HG02642 (cell line): Measurements from ENCODE around the gene TLE6.
"Not testable (repeated sequence)": the region's sequence is repeated elsewhere in the genome, so short reads cannot be mapped to it uniquely, and the experiment has no call there.

Source experiments
- ATAC-seq: cut with Tn5 transposase; IDR thresholded peaks from one replicate; pipeline ENCODE4 v1.9.1; 2021; ENCODE audit warnings: mild to moderate bottlenecking; ENCODE audit not compliant: unreplicated experiment, poor library complexity

The TLE6 gene

GRCh38 chr19:2977001-2977745 is at the start of gene TLE6:
TLE6 (plus strand) TSS chr19:2977564; CDS start chr19:2978234, 670 bp downstream.
- ATAC-seq, result peak; percentile 97

- ATAC-seq, result no peak
Observed at GRCh38 chr19:2933490-2933910, 43.9 kb upstream of the TLE6 start.

- not testable (repeated sequence) for ATAC-seq
Observed at GRCh38 chr19:2935863-2936262, 41.5 kb upstream of the TLE6 start.

- ATAC-seq, result no peak
Observed at GRCh38 chr19:2942928-2943640, 34.3 kb upstream of the TLE6 start.

GRCh38 chr19:2944403-2944774 is 33.0 kb upstream of the TLE6 start:
- ATAC-seq, result no peak

- ATAC-seq, result peak; percentile 95
Observed at GRCh38 chr19:2944775-2945574, 32.4 kb upstream of the TLE6 start, which contains the start of gene ZNF77. ZNF77 (minus strand) TSS chr19:2944971; CDS start chr19:2944840, 131 bp downstream.

- no peak for ATAC-seq
Observed at GRCh38 chr19:2945575-2946184, 31.7 kb upstream of the TLE6 start.

GRCh38 chr19:2949939-2950285 is 27.5 kb upstream of the TLE6 start:
- ATAC-seq, result peak; percentile 1

GRCh38 chr19:2950286-2951124 is 26.9 kb upstream of the TLE6 start:
- ATAC-seq, result peak; percentile 95

GRCh38 chr19:2952953-2953481 is 24.3 kb upstream of the TLE6 start:
- ATAC-seq, result no peak

GRCh38 chr19:2957160-2957559 is 20.2 kb upstream of the TLE6 start:
- no peak for ATAC-seq

GRCh38 chr19:2960120-2960519 is 17.2 kb upstream of the TLE6 start:
- no peak for ATAC-seq

- ATAC-seq, result no peak
Observed at GRCh38 chr19:2962018-2962670, 15.2 kb upstream of the TLE6 start.

GRCh38 chr19:2963122-2963521 is 14.2 kb upstream of the TLE6 start:
- no peak for ATAC-seq

GRCh38 chr19:2963631-2964030 is 13.7 kb upstream of the TLE6 start:
- ATAC-seq, result not testable (repeated sequence)

- no peak for ATAC-seq
Observed at GRCh38 chr19:2964874-2965273, 12.5 kb upstream of the TLE6 start.

GRCh38 chr19:2967972-2968371 is 9.4 kb upstream of the TLE6 start:
- ATAC-seq, result no peak

GRCh38 chr19:2969104-2969504 is 8.3 kb upstream of the TLE6 start:
- ATAC-seq, result no peak
